ENCODE results near the gene CSRP1.

Gene CSRP1

DNA sequence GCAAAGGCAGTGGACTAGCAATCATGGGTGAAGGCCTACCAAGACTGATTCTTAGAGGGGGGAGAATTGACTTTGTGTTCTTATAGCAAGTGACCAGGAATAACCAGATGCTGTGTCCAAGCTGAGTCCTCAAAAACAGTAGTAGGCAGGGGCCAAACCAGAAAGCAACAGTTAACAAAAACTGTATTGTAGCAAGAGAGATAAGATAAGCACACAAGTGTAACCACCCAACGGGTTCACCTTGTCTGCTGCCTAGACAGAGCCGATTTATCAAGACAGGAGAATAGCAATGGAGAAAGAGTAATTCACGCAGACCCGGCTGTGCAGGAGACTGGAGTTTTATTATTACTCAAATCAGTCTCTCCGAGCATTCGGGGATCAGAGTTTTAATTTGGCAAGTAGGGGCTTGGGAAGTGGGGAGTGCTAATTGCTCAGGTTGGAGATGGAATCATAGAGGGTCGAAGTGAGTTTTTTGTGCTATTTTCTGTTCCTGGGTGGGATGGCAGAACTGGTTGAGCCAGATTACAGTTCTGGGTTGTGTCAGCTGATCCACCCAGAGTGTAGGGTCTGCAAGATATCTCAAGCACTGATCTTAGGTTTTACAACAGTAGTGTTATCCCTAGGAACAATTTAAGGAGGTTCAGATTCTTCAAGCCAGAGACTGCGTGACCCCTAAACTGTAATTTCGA lies 8.3 kb upstream of the CSRP1 start:
- DNase-seq, result no peak

GRCh38 chr1:201514466-201514865 lies 7.5 kb upstream of the CSRP1 start:
- DNase-seq, result no peak

- DNase-seq, result peak in 3 of 58 donors; percentile 35 to 56 (median 42)
Measured at GRCh38 chr1:201513498-201514243, 6.7 kb upstream of the CSRP1 start.

GRCh38 chr1:201511941-201512539 lies 5.1 kb upstream of the CSRP1 start:
- peak in 45 of 58 donors; percentile 14 to 85 (median 60) for DNase-seq

- DNase-seq, result no peak
Measured at GRCh38 chr1:201511396-201511940, 4.5 kb upstream of the CSRP1 start.

DNA sequence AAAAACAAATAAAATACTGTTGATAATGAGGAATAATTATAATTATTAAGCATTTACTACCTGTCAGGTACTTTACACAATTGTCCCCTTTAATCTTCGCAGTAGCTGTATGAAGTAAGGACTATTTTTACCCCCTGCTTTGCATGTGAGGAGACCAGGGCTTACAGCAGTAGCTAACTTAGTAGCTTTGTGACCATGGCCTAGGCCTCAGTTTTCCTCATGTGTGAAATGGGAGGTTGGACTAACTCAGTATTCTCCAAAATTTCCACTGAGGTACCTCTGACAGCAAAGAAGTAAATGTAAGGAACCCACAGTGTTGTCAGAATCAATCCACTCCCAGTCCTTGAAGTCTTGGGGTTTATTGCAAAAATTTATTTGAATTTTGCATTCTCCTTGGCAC lies 3.8 kb upstream of the CSRP1 start:
- no peak for DNase-seq

- DNase-seq, result no peak
Measured at GRCh38 chr1:201509601-201510374, 2.9 kb upstream of the CSRP1 start.

GRCh38 chr1:201508809-201509208 lies 1.9 kb upstream of the CSRP1 start:
- no peak for DNase-seq

DNA sequence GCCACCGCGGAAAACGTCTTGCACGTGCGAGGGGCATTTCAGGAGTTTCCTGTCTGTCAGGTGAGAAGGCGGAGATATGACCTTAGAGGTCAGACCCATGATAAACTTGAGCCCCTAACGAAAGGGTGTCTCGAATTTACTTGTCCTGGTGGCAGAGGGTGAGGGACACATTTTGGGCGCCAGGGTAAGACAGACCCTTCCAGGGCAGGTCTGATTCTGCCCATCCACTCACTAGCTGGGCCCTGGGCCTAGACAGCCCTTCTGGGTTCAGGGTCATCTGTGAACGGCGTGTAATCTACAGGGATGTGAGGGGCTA lies 395 bp upstream of the CSRP1 start:
- DNase-seq, result no peak

DNA sequence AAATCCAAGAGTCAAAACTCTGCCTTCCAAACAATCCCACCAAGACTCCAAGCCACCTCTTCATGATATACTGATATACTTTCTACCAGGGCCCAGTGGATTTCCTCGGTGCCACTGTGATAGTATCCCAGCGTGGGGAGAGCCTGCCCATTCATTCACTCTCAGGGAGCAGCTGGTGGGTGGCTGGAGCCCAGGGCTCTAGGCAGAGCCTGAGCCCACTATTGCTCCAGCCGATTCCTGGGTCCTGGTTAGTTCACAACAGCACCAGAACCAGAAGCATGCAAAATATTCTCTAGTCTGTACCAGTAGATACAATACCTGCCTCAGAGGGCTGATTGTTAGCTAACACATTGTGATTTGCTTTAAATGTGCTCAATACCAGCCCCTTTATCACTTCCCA lies 831 bp downstream of the CSRP1 start:
- peak in 6 of 58 donors; percentile 27 to 61 (median 39) for DNase-seq

- no peak for DNase-seq
Measured at GRCh38 chr1:201505503-201505890, 1.4 kb downstream of the CSRP1 start.

- no peak for DNase-seq
Measured at GRCh38 chr1:201504799-201505502, 2.0 kb downstream of the CSRP1 start.

DNA sequence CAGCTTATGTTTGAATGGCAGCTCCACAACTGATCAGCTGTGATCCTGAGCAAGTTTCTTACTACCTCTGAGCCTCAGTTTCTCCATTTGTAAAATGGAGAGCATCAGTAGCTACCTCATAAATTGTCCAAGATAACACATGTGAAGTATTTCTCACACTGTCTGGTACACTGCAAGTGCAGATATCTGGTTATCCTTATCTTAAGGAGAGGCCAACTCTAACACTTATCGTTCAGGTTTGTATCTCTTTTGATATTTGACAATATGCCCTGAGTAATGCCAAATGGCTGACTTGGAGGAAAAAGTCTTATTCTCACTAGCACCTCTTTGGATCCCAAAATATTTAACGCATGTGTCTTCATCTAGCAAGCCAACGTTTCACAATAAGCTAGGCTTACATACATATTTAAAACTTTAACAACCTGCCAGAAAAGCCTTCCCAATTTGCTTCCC lies 2.7 kb downstream of the CSRP1 start:
- DNase-seq, result no peak

DNA sequence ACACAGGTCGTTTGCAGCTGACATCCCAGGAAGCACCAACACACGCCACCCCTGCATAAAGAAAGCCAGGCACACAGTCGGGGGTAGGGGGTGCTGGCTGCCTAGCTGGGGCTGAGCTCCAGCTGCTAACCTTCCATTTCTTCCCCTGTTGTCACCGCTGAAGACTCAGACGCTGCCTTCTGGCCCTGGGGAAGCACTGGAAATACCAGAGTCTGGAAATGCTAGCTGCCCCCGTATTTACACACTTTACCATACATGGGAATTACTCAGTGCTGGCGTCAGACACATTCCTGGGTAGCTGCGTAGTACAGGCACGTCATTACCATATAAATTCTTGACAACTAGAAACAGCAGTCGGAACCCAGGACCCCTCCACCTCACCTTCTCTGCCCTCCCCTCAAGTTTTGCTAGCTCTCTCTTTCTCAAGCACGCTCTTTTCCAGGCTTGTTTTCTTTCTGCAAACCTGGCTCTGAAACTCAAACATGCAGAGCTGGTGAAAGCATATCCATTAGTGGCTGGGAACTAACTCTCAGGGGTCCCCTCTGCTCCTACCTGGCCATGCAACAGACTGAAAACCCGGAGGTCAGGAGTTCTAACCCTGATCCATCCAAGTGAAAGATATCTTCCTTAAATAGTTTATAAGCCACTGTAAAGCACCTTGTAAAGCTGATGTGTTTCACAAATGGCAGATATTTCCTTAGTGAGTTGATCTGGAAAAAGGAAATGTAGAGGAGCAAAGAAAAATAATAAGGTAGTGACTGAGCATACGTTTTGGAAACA lies 3.3 kb downstream of the CSRP1 start:
- peak in 7 of 58 donors; percentile 19 to 42 (median 30) for DNase-seq

DNA sequence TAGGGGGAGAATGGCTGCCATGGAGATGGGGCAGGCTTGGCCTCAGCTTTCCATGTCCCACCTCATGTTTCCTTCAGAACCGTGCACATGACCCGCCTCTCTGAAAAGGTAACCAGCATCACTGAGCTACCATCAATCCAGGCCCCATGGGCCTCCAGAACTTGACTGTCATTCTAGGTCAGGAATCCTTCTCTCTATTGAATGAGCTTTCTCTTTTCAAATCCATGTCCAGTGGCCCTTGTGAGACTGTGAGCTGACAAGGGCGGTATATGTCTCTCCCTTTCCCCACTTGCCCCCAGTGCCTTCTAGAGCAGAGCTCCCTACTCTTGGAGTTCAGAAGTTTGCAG lies 4.4 kb downstream of the CSRP1 start:
- no peak for DNase-seq

GRCh38 chr1:201501812-201502510 lies 5.0 kb downstream of the CSRP1 start:
- no peak for DNase-seq

DNA sequence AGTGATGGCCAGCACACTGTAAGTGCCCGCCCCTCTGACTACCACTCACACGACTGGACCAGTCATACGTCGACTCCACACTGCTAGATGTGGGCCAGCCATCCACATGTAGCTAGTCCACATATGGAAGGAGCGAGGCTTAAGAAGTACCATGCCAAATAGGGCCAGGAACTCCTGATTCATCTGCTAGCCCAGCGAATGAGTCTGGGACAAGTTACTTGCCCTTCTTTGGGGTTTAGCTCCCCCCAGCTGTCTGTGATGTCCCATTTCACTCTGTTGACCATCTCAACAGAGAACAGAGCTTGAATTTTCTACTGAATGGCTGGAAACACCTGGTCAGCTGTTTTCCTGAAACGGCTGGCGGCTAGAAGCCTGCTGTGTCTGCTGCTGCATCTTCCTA lies 5.8 kb downstream of the CSRP1 start:
- no peak for DNase-seq

GRCh38 chr1:201500670-201501120 lies 6.2 kb downstream of the CSRP1 start:
- peak in 24 of 58 donors; percentile 65 to 92 (median 75) for DNase-seq
